DND-41 (cell line): ENCODE results near the gene FUT7.

ENCODE experiments used
- ATAC-seq: fragments of 200-7000 bp; cut with Tn5 transposase; 3 replicates; pipeline ENCODE4 v1.9.1; 2021; ENCODE audit warnings: low read depth; ENCODE audit not compliant: insufficient read depth
- DNase-seq: peaks from one replicate; pipeline ENCODE4 v3.0.0-alpha.2; 2020
- H2AFZ ChIP-seq: 2 replicates; pipeline ENCODE4 v1.6.0; 2012; ENCODE audit warnings: low read depth, low read length
- H3K27ac ChIP-seq: 2 replicates; pipeline ENCODE4 v1.5.1; 2012; ENCODE audit warnings: low read length, inconsistent platforms
- H3K27me3 ChIP-seq: fragments of 200-600 bp; sonication (generic); 2 replicates; pipeline ENCODE4 v1.6.0; 2012; ENCODE audit warnings: low read length, mild to moderate bottlenecking, inconsistent platforms; ENCODE audit not compliant: insufficient read depth, poor library complexity
- H3K36me3 ChIP-seq: 2 replicates; pipeline ENCODE4 v1.5.1; 2012; ENCODE audit warnings: low read length, inconsistent platforms; ENCODE audit not compliant: insufficient read depth
- H3K4me1 ChIP-seq: 2 replicates; pipeline ENCODE4 v1.5.1; 2012; ENCODE audit warnings: mild to moderate bottlenecking, low read length; ENCODE audit not compliant: insufficient read depth
- H3K4me2 ChIP-seq: 2 replicates; pipeline ENCODE4 v1.6.0; 2012; ENCODE audit warnings: mild to moderate bottlenecking, moderate library complexity, low read length, inconsistent platforms; ENCODE audit not compliant: insufficient read depth
- H3K4me3 ChIP-seq, 2 experiments: fragments of 200-600 bp in 1 of 2; shearing (Covaris generic) in 1 of 2; 2 replicates each; pipeline ENCODE4 v1.5.1; 2012 to 2016; ENCODE audit warnings: inconsistent platforms in 2 of 2, low read length in 2 of 2, mild to moderate bottlenecking in 2 of 2, low read depth in 1 of 2, moderate library complexity in 1 of 2
- H3K79me2 ChIP-seq: 2 replicates; pipeline ENCODE4 v1.6.0; 2012; ENCODE audit warnings: low read length, inconsistent platforms; ENCODE audit not compliant: insufficient read depth
- H3K9ac ChIP-seq: 2 replicates; pipeline ENCODE4 v1.6.0; 2012; ENCODE audit warnings: low read depth, mild to moderate bottlenecking, inconsistent platforms, low read length, moderate library complexity
- H3K9me3 ChIP-seq: 2 replicates; pipeline ENCODE4 v1.5.1; 2012; ENCODE audit warnings: low read length, moderate library complexity, mild to moderate bottlenecking, inconsistent platforms; ENCODE audit not compliant: insufficient read depth, severe bottlenecking
- H4K20me1 ChIP-seq: 2 replicates; pipeline ENCODE4 v1.6.0; 2012; ENCODE audit warnings: low read length; ENCODE audit not compliant: insufficient read depth
- EZH2 ChIP-seq: IDR thresholded peaks from 3 replicates; pipeline ENCODE4 v1.6.1; 2012; ENCODE audit warnings: borderline replicate concordance, low read depth, mild to moderate bottlenecking, moderate library complexity, low read length, inconsistent platforms; ENCODE audit not compliant: severe bottlenecking
- TF ChIP-seq, protein P1 (sequence below): IDR thresholded peaks from 2 replicates; pipeline ENCODE4 v1.5.1; 2012; ENCODE audit warnings: borderline replicate concordance, low read length, moderate library complexity, mild to moderate bottlenecking; ENCODE audit not compliant: poor library complexity, severe bottlenecking; ENCODE audit errors: extremely low read depth

The FUT7 gene

DNA sequence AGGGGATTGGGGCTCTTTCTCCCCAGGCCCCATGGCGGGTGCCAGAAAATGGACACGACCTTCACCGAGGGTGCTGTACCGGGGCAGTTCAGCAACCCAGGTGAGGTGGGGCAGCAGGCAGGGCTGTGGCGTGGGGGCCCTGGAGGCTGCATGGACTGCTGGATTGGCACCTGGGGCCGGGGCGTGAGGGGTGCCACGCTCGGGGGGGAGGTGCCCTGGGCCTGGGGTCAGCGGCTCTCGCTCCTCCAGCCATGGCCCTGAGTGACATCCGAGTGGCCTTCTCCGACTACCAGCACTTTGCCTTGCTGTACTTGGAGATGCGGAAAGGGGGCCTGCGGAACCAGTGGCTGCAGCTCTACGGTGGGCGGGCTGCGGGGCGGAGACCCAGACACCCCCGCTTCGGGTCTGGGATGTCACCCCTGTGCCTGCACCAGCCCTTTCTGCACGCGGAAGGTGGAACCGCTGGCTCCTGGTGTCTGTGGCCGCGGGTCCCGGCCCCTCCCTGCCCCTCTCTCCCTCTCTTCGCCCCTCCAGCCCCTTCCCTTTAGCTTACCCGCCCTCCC lies 47.3 kb downstream of the FUT7 start:
- H3K9ac ChIP-seq: no peak overlapping the region
- H3K4me3 ChIP-seq: no peak overlapping the region
- ATAC-seq (no peak), DNase-seq (no peak)
- no peaks in the 10 kb centered on the region for H3K36me3 ChIP-seq
- H3K4me2 ChIP-seq: no peak overlapping the region
- no peaks in the 10 kb centered on the region for H3K4me1 ChIP-seq
- no peak overlapping the region for H3K27ac ChIP-seq
- H3K27me3 ChIP-seq: no peaks in the 10 kb centered on the region
- H3K9me3 ChIP-seq: no peaks in the 10 kb centered on the region
- H3K79me2 ChIP-seq: no peaks in the 10 kb centered on the region
- TF ChIP-seq, protein P1, sequence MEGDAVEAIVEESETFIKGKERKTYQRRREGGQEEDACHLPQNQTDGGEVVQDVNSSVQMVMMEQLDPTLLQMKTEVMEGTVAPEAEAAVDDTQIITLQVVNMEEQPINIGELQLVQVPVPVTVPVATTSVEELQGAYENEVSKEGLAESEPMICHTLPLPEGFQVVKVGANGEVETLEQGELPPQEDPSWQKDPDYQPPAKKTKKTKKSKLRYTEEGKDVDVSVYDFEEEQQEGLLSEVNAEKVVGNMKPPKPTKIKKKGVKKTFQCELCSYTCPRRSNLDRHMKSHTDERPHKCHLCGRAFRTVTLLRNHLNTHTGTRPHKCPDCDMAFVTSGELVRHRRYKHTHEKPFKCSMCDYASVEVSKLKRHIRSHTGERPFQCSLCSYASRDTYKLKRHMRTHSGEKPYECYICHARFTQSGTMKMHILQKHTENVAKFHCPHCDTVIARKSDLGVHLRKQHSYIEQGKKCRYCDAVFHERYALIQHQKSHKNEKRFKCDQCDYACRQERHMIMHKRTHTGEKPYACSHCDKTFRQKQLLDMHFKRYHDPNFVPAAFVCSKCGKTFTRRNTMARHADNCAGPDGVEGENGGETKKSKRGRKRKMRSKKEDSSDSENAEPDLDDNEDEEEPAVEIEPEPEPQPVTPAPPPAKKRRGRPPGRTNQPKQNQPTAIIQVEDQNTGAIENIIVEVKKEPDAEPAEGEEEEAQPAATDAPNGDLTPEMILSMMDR: no peak
- no peak for TF ChIP-seq EZH2
- no peak overlapping the region for H2AFZ ChIP-seq
- no peaks in the 10 kb centered on the region for H4K20me1 ChIP-seq

DNA sequence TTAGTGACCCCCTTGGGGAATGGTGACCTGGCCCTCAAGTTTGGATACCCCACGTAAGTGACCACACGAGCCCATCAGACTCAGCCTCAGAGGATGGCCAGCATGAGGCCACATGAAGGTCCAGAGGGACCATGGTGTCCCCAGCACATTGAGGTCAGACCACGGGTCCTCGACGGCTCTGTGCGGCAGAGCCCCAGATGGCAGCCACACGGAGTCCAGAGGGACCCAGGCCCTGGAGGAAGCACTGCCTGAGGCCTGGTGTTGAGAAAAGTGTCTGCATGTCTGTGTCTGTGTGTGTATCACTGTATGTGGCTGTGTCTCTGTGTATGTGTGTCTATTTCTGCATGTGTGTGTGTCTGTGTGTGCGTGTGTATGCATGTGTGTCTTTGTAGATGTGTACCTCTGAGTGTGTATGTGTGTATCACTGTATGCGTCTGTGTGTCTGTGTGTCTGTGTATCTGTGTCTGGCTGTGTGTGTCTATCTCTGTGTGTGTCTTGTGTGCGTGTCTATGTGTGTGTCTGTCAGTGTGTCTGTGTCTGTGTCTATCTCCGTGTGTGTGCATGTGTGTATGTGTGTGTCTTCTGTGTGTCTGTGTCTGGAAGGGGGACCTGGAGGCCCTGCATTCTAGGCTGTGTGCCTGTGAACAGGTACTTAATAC lies 48.1 kb downstream of the FUT7 start:
- no peaks in the 10 kb centered on the region for H3K4me1 ChIP-seq
- no peak for TF ChIP-seq EZH2
- TF ChIP-seq, protein P1: no peak
- H3K27me3 ChIP-seq: no peaks in the 10 kb centered on the region

DNA sequence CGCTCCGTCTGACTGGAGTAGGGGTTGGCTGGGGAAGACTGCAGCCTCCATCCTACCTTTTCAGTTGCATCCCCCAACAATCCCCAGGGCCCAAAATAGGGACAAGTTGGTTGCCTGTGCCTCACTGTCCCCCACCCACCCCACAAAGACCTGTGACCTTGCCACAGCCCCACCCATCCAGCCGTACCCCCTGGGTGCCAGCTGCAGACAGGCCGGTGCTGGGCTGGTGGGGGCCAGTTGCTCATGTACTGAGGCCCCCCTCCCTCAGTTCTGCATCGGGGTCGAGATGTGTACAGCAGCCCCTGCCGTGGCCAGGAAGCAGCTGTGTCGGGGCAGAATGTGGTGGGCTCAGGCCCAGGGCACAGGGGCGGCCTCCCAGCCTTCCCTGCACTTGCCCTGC lies 48.7 kb downstream of the FUT7 start:
- Histone ChIP-seq H2AFZ (no peak overlapping the region), H3K4me2 (no peak overlapping the region), H3K4me3 (no peak overlapping the region), H3K36me3 (no peaks in the 10 kb centered on the region), H3K27ac (no peak overlapping the region), H3K79me2 (no peaks in the 10 kb centered on the region), H3K27me3 (no peaks in the 10 kb centered on the region), H3K9me3 (no peaks in the 10 kb centered on the region), H3K4me1 (no peaks in the 10 kb centered on the region), H3K9ac (no peak overlapping the region), H4K20me1 (no peaks in the 10 kb centered on the region)
- DNase-seq (no peak), ATAC-seq (no peak)
- TF ChIP-seq, protein P1: no peak
- TF ChIP-seq EZH2: no peak

More for the DNA sequence above, 48.1 kb downstream of the FUT7 start:
- Histone ChIP-seq H2AFZ (no peak overlapping the region), H3K79me2 (no peaks in the 10 kb centered on the region), H3K4me3 (no peak overlapping the region), H3K27ac (no peak overlapping the region), H4K20me1 (no peaks in the 10 kb centered on the region), H3K4me2 (no peak overlapping the region), H3K9ac (no peak overlapping the region), H3K36me3 (no peaks in the 10 kb centered on the region), H3K9me3 (no peaks in the 10 kb centered on the region)
- DNase-seq (no peak), ATAC-seq (no peak)
